A673 (cell line): ENCODE measurements around the gene ZNF77.
"Not testable (repeated sequence)": the region's sequence is repeated elsewhere in the genome, so short reads cannot be mapped to it uniquely, and the experiment has no call there.

Experiments
- CTCF ChIP-seq: fragments of 300-800, 200-600 bp; sonication (generic); conservative IDR thresholded peaks from 2 replicates; pipeline ENCODE4 v1.5.1; 2017; ENCODE audit warnings: low read depth, mild to moderate bottlenecking, antibody characterized with exemption, low read length, moderate library complexity, mixed read lengths
- EZH2 ChIP-seq: fragments of 200-600 bp; sonication (generic); IDR thresholded peaks from 2 replicates; pipeline ENCODE4 v1.6.1; 2017; ENCODE audit warnings: borderline replicate concordance, low read depth, mild to moderate bottlenecking, mixed read lengths, antibody characterized with exemption, low read length; ENCODE audit not compliant: poor library complexity, severe bottlenecking

GRCh38 chr19:2935863-2936262 lies 8.9 kb downstream of the ZNF77 start:
- not testable (repeated sequence) for TF ChIP-seq CTCF, EZH2
